HEK293T (cell line): ENCODE measurements around the gene ZC3H4.

Experiments
- CTCF ChIA-PET: fragments of 350-600 bp; formaldehyde crosslinking; extraction: SDS; loops from one replicate; lab custom pipeline; 2021; ENCODE audit warnings: antibody characterized with exemption, inconsistent platforms; lab: Yijun Ruan, JAX
- POLR2A ChIA-PET: fragments of 350-600 bp; formaldehyde crosslinking; extraction: SDS; loops from one replicate; lab custom pipeline; 2020; ENCODE audit warnings: antibody characterized with exemption, inconsistent platforms; lab: Yijun Ruan, JAX
- DNase-seq: peaks from one replicate; pipeline ENCODE4 v3.0.0; 2012; ENCODE audit warnings: mixed read lengths; ENCODE audit errors: extremely low spot score
- ARNT ChIP-seq: fragments of 450-650 bp; IDR thresholded peaks from 2 replicates; pipeline ENCODE4 v1.6.1; 2017; ENCODE audit warnings: mild to moderate bottlenecking
- BHLHE40 ChIP-seq: fragments of 450-650 bp; IDR thresholded peaks from 2 replicates; pipeline ENCODE4 v1.6.1; 2016; ENCODE audit warnings: mild to moderate bottlenecking, moderate library complexity, borderline replicate concordance
- CTBP1 ChIP-seq: fragments of 450-650 bp; IDR thresholded peaks from 2 replicates; pipeline ENCODE4 v1.6.1; 2016; ENCODE audit warnings: borderline replicate concordance
- ELF4 ChIP-seq: fragments of 450-650 bp; IDR thresholded peaks from 2 replicates; pipeline ENCODE4 v1.6.1; 2017; ENCODE audit warnings: antibody characterized with exemption
- FOXA1 ChIP-seq: fragments of 450-650 bp; IDR thresholded peaks from 2 replicates; pipeline ENCODE4 v1.6.1; 2016; ENCODE audit warnings: mild to moderate bottlenecking
- FOXK2 ChIP-seq: fragments of 450-650 bp; IDR thresholded peaks from 2 replicates; pipeline ENCODE4 v1.6.1; 2016; ENCODE audit warnings: mild to moderate bottlenecking
- FOXM1 ChIP-seq: fragments of 450-650 bp; IDR thresholded peaks from 2 replicates; pipeline ENCODE4 v1.6.1; 2017; ENCODE audit warnings: mild to moderate bottlenecking, borderline replicate concordance
- HDGF ChIP-seq: fragments of 450-650 bp; IDR thresholded peaks from 2 replicates; pipeline ENCODE4 v1.6.1; 2017; ENCODE audit warnings: antibody characterized with exemption, borderline replicate concordance
- L3MBTL2 ChIP-seq: fragments of 450-650 bp; conservative IDR thresholded peaks from 2 replicates; pipeline ENCODE4 v1.6.1; 2016; ENCODE audit warnings: mild to moderate bottlenecking
- LEF1 ChIP-seq: fragments of 450-650 bp; IDR thresholded peaks from 2 replicates; pipeline ENCODE4 v1.6.1; 2017; ENCODE audit warnings: mild to moderate bottlenecking, borderline replicate concordance
- NFRKB ChIP-seq: fragments of 450-650 bp; IDR thresholded peaks from 2 replicates; pipeline ENCODE4 v1.6.1; 2016; ENCODE audit warnings: mild to moderate bottlenecking, moderate library complexity
- PKNOX1 ChIP-seq: fragments of 450-650 bp; IDR thresholded peaks from 2 replicates; pipeline ENCODE4 v1.6.1; 2016
- SP1 ChIP-seq: fragments of 450-650 bp; IDR thresholded peaks from 2 replicates; pipeline ENCODE4 v1.6.1; 2017
- SUZ12 ChIP-seq: fragments of 450-650 bp; IDR thresholded peaks from 2 replicates; pipeline ENCODE4 v1.6.1; 2016; ENCODE audit warnings: mild to moderate bottlenecking
- TARDBP ChIP-seq: fragments of 450-650 bp; IDR thresholded peaks from 2 replicates; pipeline ENCODE4 v1.6.1; 2016
- ZNF384 ChIP-seq: fragments of 450-650 bp; IDR thresholded peaks from 2 replicates; pipeline ENCODE4 v1.6.1; 2016

ZC3H4 gene

GRCh38 chr19:47151627-47152026 is 38.1 kb upstream of the ZC3H4 start:
- POLR2A ChIA-PET: no interaction called here
- CTCF ChIA-PET: no interaction called here
- DNase-seq: no peak
- TF ChIP-seq FOXK2 (no peak), TARDBP (no peak), SP1 (no peak), LEF1 (no peak), ZNF384 (no peak), ELF4 (no peak), ARNT (no peak), FOXA1 (no peak), CTBP1 (no peak), HDGF (no peak), FOXM1 (no peak), PKNOX1 (no peak), BHLHE40 (no peak), L3MBTL2 (no peak), NFRKB (no peak), SUZ12 (no peak)

GRCh38 chr19:47146920-47147319 is 33.3 kb upstream of the ZC3H4 start:
- DNase-seq: no peak
- TF ChIP-seq NFRKB: no peak
- no peak for TF ChIP-seq FOXA1
- no peak for TF ChIP-seq CTBP1
- TF ChIP-seq HDGF: no peak
- no peak for TF ChIP-seq FOXK2
- no peak for TF ChIP-seq L3MBTL2
- no peak for TF ChIP-seq BHLHE40
- CTCF ChIA-PET: no interaction called here
- POLR2A ChIA-PET: no interaction called here

GRCh38 chr19:47145639-47146486 is 32.3 kb upstream of the ZC3H4 start:
- CTCF ChIA-PET: interaction anchor here (1.0 kb wide), 1 partner anchor 98 kb away, joined by 5 read pairs; no protein-coding TSS in a partner anchor
- POLR2A ChIA-PET: no interaction called here

GRCh38 chr19:47144630-47145029 is 31.1 kb upstream of the ZC3H4 start:
- POLR2A ChIA-PET: interaction anchor here (1.5 kb wide), 1 partner anchor 12 kb away, joined by 3 read pairs; no protein-coding TSS in a partner anchor
- DNase-seq: no peak
- CTCF ChIA-PET: no interaction called here
- TF ChIP-seq NFRKB: no peak
- no peak for TF ChIP-seq LEF1
- TF ChIP-seq FOXK2: no peak
- TF ChIP-seq BHLHE40: no peak
- no peak for TF ChIP-seq TARDBP
- TF ChIP-seq L3MBTL2: no peak
- TF ChIP-seq ELF4: no peak
- no peak for TF ChIP-seq PKNOX1
- no peak for TF ChIP-seq CTBP1
- no peak for TF ChIP-seq FOXA1
- TF ChIP-seq HDGF: no peak
- TF ChIP-seq SUZ12: no peak
- TF ChIP-seq FOXM1: no peak
- TF ChIP-seq ZNF384: no peak
- TF ChIP-seq ARNT: no peak
- TF ChIP-seq SP1: no peak

More at GRCh38 chr19:47145639-47146486, 32.3 kb upstream of the ZC3H4 start:
- no peak for TF ChIP-seq ELF4
- no peak for TF ChIP-seq ARNT
- TF ChIP-seq SUZ12: no peak
- no peak for TF ChIP-seq NFRKB
- no peak for TF ChIP-seq LEF1
- TF ChIP-seq PKNOX1: no peak
- no peak for TF ChIP-seq FOXM1
- no peak for TF ChIP-seq L3MBTL2
- no peak for TF ChIP-seq ZNF384
- TF ChIP-seq HDGF: no peak
- no peak for TF ChIP-seq SP1
- TF ChIP-seq CTBP1: no peak
- TF ChIP-seq TARDBP: no peak
- TF ChIP-seq FOXA1: no peak
- no peak for TF ChIP-seq BHLHE40
- TF ChIP-seq FOXK2: no peak
- DNase-seq: no peak

- no peak for DNase-seq
Measured at GRCh38 chr19:47143322-47144073, 29.9 kb upstream of the ZC3H4 start.

More at GRCh38 chr19:47143322-47144073, 29.9 kb upstream of the ZC3H4 start:
- ChIA-PET CTCF (interaction anchor here (0.7 kb wide), 1 partner anchor 31 kb away, joined by 3 read pairs; no protein-coding TSS in a partner anchor), POLR2A (interaction anchor here (1.5 to 2.5 kb wide), 2 partner anchors 11 to 13 kb away, joined by 3 to 6 read pairs; partner anchors contain the start of gene SAE1)
- TF ChIP-seq CTBP1: no peak
- TF ChIP-seq HDGF: no peak
- no peak for TF ChIP-seq NFRKB
- TF ChIP-seq SP1: no peak
- TF ChIP-seq BHLHE40: no peak
- TF ChIP-seq ELF4: no peak
- TF ChIP-seq LEF1: no peak
- TF ChIP-seq L3MBTL2: no peak
- TF ChIP-seq FOXM1: no peak
- TF ChIP-seq ZNF384: no peak
- TF ChIP-seq ARNT: no peak
